Measurements from ENCODE around the gene DNAJC11.
"Not testable (repeated sequence)": the region's sequence is repeated elsewhere in the genome, so short reads cannot be mapped to it uniquely, and the experiment has no call there.

Gene DNAJC11

DNA sequence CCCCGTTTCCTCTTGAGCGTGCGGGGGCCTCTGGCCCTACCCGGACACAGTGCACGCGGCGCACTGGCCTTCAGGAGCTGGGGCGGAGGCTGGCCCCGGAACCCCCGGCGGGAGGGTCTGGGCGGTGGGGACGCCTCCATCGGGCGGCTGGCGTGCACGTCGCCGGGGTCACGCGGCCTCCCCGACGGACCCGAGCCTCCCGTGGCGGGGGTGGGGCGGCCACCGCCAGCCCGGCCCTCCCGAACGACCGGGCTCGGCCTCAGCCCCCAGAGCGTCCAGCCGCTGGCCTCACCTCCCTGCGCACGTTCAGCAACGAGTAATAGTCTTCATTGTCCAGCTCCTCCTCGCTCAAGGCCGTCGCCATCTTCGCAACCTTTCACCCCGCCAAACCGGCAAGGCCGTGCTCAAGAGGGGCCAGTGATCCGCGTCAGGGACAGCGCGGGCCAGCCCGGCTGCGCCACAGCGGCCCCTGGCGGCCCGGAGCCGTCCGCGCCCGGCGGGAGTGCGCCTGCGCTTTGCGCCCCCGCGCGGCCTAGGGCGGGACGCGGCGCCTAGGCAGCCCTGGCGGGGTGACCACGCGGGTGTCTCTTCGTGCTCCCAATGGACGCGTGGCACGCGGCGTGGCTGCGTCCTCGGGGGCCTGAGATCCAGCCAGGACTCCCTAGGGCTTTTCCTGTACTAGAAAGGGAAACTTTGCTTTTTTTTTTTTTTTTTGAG lies at the start of gene DNAJC11:
TSS of gene DNAJC11 (minus strand) at position 380 of the 717 bp plus-strand sequence. CDS start at position 364, 16 bp downstream.
- DNase-seq (ENCODE audit: low spot score), result peak; percentile 94

- DNase-seq (ENCODE audit: low spot score), result no peak
Measured at GRCh38 chr1:6750490-6750889, 48.9 kb upstream of the DNAJC11 start.

- DNase-seq (ENCODE audit: low spot score), result no peak
Measured at GRCh38 chr1:6747674-6748073, 46.1 kb upstream of the DNAJC11 start.

- no peak for DNase-seq (ENCODE audit: low spot score)
Measured at GRCh38 chr1:6745073-6745472, 43.5 kb upstream of the DNAJC11 start.

GRCh38 chr1:6743189-6744101 lies 41.8 kb upstream of the DNAJC11 start:
- no peak for DNase-seq (ENCODE audit: low spot score)

DNA sequence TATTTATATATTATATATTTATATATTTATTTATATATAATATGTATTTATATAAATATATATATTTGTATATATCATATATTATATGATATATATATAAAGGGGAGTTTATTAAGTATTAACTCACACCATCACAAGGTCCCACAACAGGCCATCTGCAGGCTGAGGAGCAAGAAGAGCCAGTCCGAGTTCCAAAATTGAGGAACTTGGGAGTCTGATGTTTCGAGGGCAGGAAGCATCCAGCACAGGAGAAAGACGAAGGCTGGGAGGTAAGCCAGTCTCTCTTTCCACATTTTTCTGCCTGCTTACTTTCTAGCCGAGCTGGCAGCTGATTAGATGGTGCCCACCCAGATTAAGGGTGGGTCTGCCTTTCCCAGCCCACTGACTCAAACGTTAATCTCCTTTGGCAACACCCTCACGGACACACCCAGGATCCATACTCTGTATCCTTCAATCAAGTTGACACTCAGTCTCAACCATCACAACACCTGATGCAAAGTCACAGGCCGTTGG lies 41.1 kb upstream of the DNAJC11 start:
- not testable (repeated sequence) for DNase-seq (ENCODE audit: low spot score)

- DNase-seq (ENCODE audit: low spot score), result no peak
Measured at GRCh38 chr1:6738987-6739676, 37.5 kb upstream of the DNAJC11 start.

DNA sequence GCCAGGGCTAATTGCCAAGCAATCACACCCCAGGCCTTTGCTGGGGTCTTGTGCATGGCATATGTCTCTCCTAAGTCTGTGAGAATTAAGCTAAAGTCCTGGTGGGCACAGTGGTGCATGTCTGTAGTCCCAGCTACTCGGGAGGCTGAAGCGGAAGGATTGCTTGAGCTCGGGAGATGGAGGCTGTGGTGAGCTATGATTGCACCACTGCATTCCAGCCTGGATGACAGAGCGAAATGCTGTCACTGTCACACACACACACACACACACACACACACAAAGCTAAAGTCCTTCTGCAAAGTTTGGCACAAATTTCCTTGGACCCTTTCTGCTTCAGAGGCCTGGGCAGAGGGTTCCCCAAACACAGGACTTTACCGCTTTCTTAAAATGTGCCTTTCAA lies 31.3 kb upstream of the DNAJC11 start:
- no peak for DNase-seq (ENCODE audit: low spot score)

- DNase-seq (ENCODE audit: low spot score), result no peak
Measured at GRCh38 chr1:6731905-6732304, 30.3 kb upstream of the DNAJC11 start.

- DNase-seq (ENCODE audit: low spot score), result no peak
Measured at GRCh38 chr1:6730880-6731279, 29.3 kb upstream of the DNAJC11 start.

DNA sequence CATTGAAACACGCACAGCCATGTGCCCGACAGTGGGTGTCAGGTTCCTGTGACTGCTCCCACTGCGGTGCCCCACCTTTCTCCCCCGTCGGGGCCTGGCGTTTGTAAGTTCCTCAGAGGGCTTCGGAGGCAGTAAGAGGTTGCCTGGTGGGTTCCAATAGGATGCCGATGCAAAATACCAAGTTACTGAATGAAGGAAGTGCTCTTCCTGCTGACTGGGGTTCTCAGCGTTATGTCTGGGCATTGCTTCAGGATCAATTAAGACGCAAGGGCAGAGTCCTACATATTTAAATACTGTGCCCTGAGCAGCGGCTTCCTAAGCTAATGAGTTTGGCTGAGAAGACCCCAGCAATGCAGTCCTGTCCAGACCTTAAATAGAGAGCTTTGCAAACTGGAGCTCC lies 28.9 kb upstream of the DNAJC11 start:
- DNase-seq (ENCODE audit: low spot score), result no peak

DNA sequence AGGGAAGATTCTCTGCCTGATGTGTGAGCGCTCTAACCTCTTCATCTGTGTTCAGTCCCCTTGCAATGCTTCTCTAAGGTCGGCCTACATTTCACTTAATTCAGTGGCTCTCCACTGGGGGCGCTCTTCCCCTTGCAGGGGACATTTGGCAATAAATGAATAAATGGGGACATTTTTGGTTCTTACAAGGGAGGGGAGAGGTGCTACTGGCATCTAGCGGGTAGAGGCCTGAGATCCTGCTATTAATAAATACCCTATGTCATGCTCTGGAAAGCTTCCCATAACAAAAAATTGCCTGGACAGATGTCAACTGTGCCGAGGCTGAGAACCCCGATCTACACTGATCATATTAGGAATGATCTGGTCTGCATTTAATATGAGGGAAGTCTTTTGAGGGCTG lies 25.9 kb upstream of the DNAJC11 start:
- DNase-seq (ENCODE audit: low spot score), result peak; percentile 91

- no peak for DNase-seq (ENCODE audit: low spot score)
Measured at GRCh38 chr1:6726253-6726652, 24.6 kb upstream of the DNAJC11 start.

- no peak for DNase-seq (ENCODE audit: low spot score)
Measured at GRCh38 chr1:6724517-6725141, 23.0 kb upstream of the DNAJC11 start.

- no peak for DNase-seq (ENCODE audit: low spot score)
Measured at GRCh38 chr1:6723621-6724428, 22.2 kb upstream of the DNAJC11 start.

DNA sequence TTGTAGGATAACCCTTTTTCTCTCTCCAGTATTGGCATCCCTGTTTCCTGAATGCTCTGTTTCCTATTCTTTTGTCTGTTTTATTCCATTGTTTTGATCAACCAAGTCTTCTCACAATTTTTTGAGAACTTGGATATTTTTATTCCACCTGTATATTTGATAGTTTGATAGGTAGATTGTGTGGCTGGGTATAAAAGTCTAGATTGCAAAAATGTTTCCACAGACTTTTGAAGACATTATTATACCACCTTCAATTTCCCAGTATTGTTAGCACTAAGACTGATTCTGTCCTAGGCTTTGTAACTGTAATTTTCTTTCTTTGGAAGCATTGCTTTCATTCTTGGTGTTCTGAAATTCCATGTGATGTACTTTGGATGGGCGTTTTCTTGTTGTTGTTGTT lies 9.6 kb upstream of the DNAJC11 start:
- DNase-seq (ENCODE audit: low spot score), result no peak

GRCh38 chr1:6704746-6705145 lies 3.1 kb upstream of the DNAJC11 start:
- no peak for DNase-seq (ENCODE audit: low spot score)

DNA sequence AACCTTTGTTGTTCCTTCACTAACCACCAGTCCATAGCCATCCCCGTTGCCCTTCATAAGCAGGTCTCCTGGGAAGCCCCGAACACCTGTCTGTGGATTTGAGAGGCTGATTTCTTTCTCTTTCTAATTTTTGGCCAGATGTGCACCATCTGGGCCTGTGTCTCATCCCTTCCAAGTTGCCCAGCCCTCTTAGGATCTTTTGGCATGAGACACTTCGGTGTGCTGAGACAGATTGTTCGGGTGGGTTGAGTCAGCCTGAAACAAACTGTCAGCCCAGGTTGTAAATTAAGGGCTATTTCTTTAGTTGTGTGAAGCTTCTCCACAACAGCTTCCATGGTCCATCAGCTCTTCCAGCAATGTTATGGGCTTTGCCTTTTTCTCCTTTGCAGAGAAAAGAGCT lies 1.4 kb upstream of the DNAJC11 start:
- DNase-seq (ENCODE audit: low spot score), result peak; percentile 29

DNA sequence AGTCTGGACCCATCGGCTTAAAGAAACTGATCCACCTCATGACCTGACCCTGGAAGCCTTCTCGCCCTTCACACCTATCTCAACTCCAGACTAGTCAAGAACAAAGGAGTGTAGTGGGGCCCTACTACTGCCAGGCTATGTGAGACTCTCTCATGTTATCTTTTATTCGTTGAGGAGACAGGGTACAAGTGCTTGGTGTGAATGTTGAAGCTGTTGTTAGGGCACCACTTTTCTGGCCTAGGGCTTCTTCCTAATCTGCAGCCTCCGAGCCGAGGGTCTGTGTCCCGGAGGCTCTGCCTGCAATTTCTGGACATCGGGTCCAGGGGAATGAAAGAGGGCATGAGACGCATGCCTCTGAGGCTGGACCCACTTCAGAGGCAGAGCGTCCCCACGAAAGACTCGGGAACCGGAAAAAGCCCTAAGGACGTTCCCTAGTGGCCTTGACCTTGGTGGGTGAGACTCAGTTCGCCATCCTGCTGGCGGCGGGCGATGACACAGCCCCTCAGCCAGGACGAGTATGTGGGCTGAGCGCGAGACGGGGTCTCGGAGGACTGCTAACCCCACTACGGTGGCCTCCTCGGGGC lies 671 bp downstream of the DNAJC11 start:
- DNase-seq (ENCODE audit: low spot score), result peak; percentile 51

- not testable (repeated sequence) for DNase-seq (ENCODE audit: low spot score)
Measured at GRCh38 chr1:6699915-6700314, 1.7 kb downstream of the DNAJC11 start.

GRCh38 chr1:6695868-6696267 lies 5.7 kb downstream of the DNAJC11 start:
- no peak for DNase-seq (ENCODE audit: low spot score)

Measured in NAMALWA (cell line).